Measurements from ENCODE around the gene ASTN2.

Gene ASTN2

DNA sequence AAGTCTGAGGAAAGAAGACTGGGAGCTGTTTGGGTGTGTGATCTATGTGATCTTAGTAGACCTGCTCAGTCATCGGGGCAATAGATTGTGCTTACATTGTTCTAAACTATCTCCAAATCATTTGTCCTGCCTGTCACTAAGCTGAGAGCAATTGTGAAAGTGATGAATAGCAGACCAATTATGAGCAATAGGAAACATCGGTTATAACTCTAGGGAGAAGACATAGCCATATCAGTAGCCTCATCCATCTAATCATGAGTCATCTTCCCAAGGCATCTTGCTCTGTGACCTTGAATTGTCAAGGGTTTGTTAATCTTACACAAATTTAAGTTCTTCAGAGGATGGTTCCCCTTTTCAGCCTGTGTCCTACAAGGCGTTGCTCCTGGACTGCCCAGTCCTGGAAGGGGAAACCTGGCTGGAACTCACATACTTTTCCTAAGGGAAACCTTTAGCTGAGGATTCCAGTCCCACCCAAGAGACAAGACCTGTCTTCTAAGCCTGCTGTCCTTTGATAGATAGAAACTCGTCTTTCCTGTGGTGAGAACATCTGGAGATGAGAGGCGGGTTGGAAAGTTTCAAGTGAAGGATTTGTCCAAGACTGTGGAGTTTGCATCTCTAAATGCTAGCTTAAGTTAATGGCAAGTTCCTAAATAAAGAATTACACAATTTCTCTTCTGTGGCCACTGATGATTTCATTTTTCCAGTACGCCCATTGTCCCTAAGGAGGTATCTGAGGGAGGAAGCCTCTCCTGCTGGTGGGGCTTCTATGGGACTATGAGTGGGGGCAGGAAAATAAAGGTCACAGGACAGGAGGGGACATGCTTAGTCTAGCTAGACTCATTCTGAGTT is 781.6 kb downstream of the ASTN2 start:
- DNase-seq (ENCODE audit: low read depth, low spot score), result no peak

- no peak for DNase-seq (ENCODE audit: low read depth, low spot score)
Measured at GRCh38 chr9:116629634-116630033, 785.2 kb downstream of the ASTN2 start.

DNA sequence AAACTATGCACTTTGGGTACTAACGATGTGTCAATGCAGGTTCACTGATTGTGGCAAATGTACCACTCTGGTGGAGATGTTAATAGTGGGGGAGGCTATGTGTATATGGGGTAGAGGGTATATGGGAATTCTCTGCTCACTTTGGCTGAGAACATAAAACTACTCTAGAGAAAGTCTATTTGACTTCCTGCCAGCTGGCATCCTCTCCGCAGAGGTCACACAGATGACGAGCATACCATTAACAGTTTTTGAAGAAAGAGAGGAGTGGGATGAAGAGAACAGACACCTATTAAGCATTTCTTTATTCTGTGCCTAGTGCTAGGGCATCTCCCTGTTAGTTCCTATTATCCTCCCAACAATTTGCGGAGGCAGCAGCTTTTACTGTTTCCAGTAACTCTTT is 786.1 kb downstream of the ASTN2 start:
- no peak for DNase-seq (ENCODE audit: low read depth, low spot score)

DNA sequence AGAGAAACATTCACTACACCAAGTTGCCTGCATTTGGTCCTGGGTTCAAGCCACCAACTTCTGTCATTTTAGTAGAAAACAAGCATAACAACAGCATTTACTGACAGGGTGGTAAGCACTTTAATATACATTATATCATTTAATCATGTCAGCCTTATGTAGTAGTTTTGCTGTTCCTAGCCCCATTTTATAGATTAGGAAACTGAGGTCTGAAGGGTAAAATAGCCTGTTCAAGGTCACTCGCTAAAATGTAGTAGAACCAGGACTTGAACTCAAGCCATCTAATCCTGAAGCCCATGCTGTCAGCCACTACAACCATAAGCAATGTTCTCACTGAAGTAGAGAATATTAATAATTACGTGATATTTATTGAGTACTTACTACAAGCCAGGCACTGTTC is 787.4 kb downstream of the ASTN2 start:
- no peak for DNase-seq (ENCODE audit: low read depth, low spot score)

- DNase-seq (ENCODE audit: low read depth, low spot score), result no peak
Measured at GRCh38 chr9:116626762-116627161, 788.1 kb downstream of the ASTN2 start.

DNA sequence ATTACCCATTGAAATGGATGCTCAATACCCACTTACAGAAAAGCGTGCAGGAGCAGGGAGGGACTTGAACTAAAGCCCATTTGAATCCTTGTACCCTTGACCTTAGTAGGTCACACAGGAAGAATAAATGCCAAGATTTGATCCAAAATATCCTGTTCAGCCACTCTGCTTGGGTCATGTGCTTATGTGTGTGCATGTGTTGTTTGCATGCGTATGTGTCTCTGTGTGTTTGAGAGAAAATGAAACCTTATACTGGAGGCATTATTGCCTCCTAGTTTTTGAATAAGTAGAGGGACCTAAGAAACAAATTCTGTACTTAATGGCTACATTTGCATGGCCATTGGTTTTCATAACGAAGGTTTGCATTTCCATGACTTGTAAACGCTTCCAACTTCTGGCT is 791.1 kb downstream of the ASTN2 start:
- DNase-seq (ENCODE audit: low read depth, low spot score), result no peak

GRCh38 chr9:116617389-116617788 is 797.5 kb downstream of the ASTN2 start:
- DNase-seq (ENCODE audit: low read depth, low spot score), result no peak

DNA sequence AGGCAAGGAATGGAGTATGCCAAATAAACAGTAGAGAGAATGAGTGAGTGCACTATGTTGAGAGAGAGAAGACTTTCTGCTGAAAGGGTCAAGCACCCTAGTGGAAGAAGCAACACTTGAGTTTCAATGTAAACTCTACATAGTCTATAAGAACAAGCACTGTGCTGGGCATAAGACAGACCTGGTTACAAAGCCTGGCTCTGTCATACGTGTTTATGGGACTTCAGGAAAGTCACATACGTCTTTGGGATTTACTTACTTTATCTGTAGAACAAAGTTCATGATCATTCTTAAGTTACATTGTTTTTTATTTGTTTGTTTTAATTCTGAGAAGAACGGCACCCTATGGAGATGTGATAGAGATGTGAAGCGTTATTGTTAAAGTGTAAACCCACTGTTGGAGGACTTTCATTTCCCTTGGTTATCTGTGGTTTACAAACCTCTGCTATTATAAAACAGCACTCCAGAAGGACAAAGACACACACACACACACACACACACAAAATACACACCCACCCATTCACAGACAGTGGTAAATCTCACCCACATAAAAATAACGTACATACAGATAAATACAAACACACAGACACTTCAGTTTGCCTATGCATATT is 798.4 kb downstream of the ASTN2 start:
- no peak for DNase-seq (ENCODE audit: low read depth, low spot score)

GRCh38 chr9:116608064-116608463 is 806.8 kb downstream of the ASTN2 start:
- no peak for DNase-seq (ENCODE audit: low read depth, low spot score)

GRCh38 chr9:116605904-116606341 is 808.9 kb downstream of the ASTN2 start:
- DNase-seq (ENCODE audit: low read depth, low spot score), result no peak

DNA sequence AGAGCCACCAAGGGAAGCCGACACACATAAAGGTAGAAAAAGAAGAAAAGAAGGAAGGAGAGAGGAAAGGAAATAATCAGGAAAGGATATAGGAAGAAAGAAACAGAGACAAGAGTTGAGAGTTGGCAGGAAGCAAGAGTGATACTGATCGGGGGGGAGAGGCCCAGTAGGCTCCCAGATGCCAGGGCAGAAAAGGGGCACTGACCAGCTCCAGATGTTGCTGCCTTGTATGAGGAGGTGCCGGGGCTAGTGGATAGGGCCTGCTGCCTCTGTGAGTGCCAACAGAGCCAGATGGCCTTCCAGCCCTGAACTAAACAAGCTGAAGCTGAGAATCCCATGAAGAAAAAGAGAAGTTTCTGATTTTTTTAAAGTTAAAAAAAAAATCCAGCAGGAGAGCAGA is 809.8 kb downstream of the ASTN2 start:
- no peak for DNase-seq (ENCODE audit: low read depth, low spot score)

- DNase-seq (ENCODE audit: low read depth, low spot score), result no peak
Measured at GRCh38 chr9:116604251-116604650, 810.6 kb downstream of the ASTN2 start.

DNA sequence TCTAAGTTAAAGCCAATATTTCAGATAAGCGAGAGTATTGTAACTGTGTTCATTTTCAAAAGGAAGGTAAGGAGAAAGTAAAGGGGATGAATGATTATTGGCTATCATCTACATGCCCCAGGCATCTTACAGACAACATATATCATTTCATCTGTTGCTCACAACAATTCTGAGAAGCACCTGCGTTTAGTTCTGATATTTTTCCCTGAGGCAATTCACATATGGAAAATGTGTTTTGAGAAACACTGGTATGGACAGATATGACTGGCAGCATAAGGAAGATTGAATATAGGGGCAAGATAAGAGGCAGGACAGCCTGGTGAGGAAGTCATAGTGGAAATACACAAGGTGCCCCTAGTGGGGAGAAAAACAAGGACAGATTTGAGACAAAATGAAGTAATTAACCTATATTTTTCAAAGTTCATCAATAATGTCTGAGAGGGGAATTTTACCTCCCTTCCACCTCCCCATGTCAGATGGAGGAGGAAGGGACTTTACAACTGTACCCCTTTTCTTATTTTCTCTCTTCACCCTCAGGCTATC is 815.4 kb downstream of the ASTN2 start:
- DNase-seq (ENCODE audit: low read depth, low spot score), result no peak

- no peak for DNase-seq (ENCODE audit: low read depth, low spot score)
Measured at GRCh38 chr9:116596646-116597045, 818.2 kb downstream of the ASTN2 start.

GRCh38 chr9:116594547-116594946 is 820.3 kb downstream of the ASTN2 start:
- DNase-seq (ENCODE audit: low read depth, low spot score), result no peak

- no peak for DNase-seq (ENCODE audit: low read depth, low spot score)
Measured at GRCh38 chr9:116592970-116593369, 821.9 kb downstream of the ASTN2 start.

DNA sequence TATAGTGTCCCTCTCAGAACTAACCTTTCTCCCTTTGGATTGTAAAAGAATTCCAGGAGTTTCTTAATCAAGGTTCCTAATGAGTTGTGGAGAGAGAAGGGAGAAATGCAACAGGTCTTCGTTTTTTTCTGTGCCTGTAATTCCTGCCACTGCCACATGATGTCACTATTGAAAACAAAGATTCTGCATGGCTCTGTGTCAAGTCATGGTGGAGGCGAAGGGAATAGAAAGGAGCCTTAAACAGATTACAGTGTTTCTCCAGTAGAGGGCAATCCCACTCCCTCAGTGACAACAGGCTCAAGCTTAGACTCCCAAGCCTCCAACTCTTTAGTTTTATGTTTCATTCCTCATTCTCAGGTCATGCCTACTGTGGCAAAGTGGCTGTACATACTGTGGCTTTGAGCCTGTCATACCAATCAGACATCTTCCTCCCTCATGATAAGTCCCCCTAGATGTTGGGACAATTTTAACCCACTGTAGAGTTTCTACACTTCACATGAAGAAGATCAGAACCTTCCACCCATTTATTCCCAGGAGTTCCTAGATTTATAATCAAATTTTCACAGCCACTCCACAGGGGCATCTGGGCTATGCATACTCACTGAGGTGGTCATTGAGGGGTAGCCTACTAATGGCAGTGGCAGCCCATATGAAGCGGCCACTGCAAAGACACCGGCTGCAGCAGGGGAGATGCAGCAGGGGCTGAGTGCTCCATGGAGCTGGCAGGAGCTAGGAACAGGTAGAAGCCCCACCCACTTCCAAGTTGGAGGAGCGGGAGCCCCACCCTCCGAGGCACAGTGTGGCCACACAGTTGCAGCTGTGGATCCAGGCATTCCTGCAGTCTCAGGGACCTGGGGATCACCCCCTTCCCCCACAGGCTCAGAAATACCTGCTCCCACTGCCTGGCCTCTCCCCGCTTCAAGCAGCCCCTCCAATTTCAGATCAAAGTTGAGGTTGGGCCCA is 825.2 kb downstream of the ASTN2 start:
- no peak for DNase-seq (ENCODE audit: low read depth, low spot score)

- DNase-seq (ENCODE audit: low read depth, low spot score), result no peak
Measured at GRCh38 chr9:116587919-116588318, 826.9 kb downstream of the ASTN2 start.

DNA sequence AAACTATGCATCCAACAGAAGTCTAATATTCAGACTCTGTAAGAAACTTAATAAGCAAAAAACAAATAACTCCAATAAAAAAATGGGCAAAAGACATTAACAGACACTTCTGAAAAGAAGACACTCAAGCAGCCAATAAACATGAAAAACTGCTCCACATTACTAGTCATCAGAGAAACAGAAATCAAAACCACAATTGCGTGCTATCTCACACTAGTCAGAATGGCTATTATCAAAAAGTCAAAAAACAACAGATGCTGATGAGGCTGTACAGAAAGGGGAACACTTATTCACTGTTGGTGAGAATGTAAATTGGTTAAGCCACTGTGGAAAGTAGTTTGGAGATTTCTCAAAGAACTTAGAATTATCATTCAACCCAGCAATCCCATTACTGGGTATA is 829.0 kb downstream of the ASTN2 start:
- DNase-seq (ENCODE audit: low read depth, low spot score), result no peak

GRCh38 chr9:116585204-116585603 is 829.7 kb downstream of the ASTN2 start:
- no peak for DNase-seq (ENCODE audit: low read depth, low spot score)

DNA sequence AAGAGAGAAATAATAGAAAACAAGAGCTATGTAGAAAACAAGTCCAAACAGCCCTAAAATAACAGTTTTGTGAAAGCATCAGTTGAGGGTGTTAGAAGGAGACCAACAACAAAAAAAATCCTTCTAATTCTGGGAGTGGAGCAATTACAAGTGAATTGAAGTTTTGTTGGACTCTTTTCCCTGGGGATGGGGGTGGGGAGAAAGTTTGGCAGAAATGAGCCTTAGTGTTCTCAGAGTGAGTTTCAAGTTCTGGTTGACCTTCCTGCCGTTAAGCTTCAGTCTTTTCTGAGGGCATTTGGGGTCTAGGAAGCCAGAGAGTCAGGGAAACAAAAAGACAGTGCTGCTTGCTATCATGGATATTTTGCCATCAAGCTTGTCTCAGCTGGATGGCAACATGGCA is 834.0 kb downstream of the ASTN2 start:
- DNase-seq (ENCODE audit: low read depth, low spot score), result no peak

DNA sequence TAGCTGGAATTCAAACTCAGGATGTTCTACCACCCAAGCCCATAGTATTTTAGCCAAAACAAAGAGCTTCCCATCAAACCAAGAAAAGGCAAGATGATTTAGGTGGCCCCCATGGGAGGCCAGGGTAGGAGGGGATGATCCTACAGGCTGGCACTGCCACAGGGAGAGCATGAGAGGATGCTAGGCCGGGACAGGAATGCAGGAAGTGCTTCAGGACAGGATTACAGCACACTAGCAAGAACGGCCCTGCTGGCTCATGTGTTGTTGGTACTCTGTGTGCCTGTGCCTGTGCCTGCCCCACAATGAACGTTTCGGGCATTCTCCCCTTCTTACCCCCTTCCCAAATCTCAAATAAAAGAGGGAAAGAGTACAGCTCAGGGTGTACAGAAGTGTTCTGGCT is 838.5 kb downstream of the ASTN2 start:
- no peak for DNase-seq (ENCODE audit: low read depth, low spot score)
